ENCODE results near the gene LIMA1. TPM values are rescaled to one million over a fixed set of nuclear protein-coding genes. Genes with fewer than 3 reads are reported as not detected.
"Not testable (repeated sequence)": the region's sequence is repeated elsewhere in the genome, so short reads cannot be mapped to it uniquely, and the experiment has no call there.

The LIMA1 gene
- total RNA-seq, 1 experiment from 2014 or later = 48.9 TPM

DNA sequence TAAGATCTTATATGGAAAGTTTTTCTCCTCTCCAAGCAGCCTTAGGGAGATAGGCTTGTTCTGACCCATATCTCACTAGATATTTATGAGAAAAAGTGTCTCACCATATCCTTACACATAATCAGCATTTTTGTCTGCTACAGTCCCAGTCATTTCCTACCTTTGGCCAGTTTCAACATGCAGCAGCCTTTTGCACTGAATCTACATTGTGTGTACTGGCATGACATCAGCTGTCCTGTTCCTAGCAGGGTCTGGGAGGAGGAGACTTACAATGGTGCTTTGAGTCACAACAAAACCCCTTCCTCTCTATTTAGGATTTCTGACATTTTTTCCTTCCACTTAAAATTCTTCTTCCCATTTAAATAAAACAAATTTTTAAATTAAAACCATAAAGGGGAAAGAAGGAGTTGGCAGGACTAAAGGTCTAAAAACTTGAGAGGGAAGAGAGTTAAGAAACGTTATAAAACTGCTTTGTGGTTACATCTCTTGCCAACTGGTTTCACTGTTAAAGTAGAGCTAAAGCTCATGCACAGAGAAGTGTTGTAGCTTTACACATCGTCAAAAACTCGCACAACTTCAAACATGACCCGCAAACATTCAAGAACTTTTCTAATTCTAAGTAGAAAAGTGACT lies 62.8 kb downstream of the LIMA1 start:
- H3K9me3 Mint-ChIP-seq (ENCODE audit: low read depth, unreplicated experiment) = no peaks in the 10 kb centered on the region
- BruUV-seq (replicated peaks) = no TSS peak
- CTCF ChIA-PET = no interaction called here

GRCh38 chr12:50219544-50219943 lies 63.8 kb downstream of the LIMA1 start:
- CTCF ChIA-PET = no interaction called here
- no peak overlapping the region for H3K27ac Mint-ChIP-seq (ENCODE audit: unreplicated experiment)
- DNase-seq = no peak

More for the DNA sequence above, 62.8 kb downstream of the LIMA1 start:
- no peak for DNase-seq
- H3K4me1 Mint-ChIP-seq (ENCODE audit: low read depth, unreplicated experiment) = peaks cover under 1% of the 10 kb centered on the region
- no peak overlapping the region for H3K27ac Mint-ChIP-seq (ENCODE audit: unreplicated experiment)
- H3K27me3 Mint-ChIP-seq (ENCODE audit: unreplicated experiment) = no peaks in the 10 kb centered on the region
- no peaks in the 10 kb centered on the region for H3K36me3 Mint-ChIP-seq (ENCODE audit: insufficient read depth, unreplicated experiment)
- TF ChIP-seq CTCF (IDR thresholded peaks at IDR 0.05; ENCODE audit: unreplicated experiment) = no peak
- H3K4me3 Mint-ChIP-seq (ENCODE audit: low read depth, unreplicated experiment) = no peak overlapping the region
- intact Hi-C loops (cut with micrococcal nuclease; ENCODE audit: unreplicated experiment) = loop anchor here (5.0 kb wide), 1 partner anchor 37 kb away; no protein-coding TSS in a partner anchor

DNA sequence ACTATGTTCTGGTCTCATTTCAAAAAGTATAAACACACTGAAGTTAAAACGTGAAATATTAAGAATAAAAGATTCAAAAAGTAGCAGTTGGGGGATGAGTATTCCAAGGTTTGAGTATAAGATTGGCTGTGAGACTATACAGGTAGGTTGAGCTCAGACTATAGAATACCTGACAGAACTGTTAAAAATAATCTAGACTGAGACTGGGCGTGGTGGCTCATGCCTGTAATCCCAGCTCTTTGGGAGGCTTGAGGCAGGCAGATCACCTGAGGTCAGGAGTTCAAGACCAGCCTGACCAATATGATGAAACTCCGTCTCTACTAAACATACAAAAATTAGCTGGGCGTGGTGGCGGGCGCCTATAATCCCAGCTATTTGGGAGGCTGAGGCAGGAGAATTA lies 64.3 kb downstream of the LIMA1 start:
- H3K27ac Mint-ChIP-seq (ENCODE audit: unreplicated experiment); H3K9me3 Mint-ChIP-seq (ENCODE audit: low read depth, unreplicated experiment); BruUV-seq (replicated peaks); H3K4me1 Mint-ChIP-seq (ENCODE audit: low read depth, unreplicated experiment); H3K4me3 Mint-ChIP-seq (ENCODE audit: low read depth, unreplicated experiment); H3K27me3 Mint-ChIP-seq (ENCODE audit: unreplicated experiment); DNase-seq; intact Hi-C loops (cut with micrococcal nuclease; ENCODE audit: unreplicated experiment); H3K36me3 Mint-ChIP-seq (ENCODE audit: insufficient read depth, unreplicated experiment): not testable (repeated sequence)
- CTCF ChIA-PET = interaction anchor here (0.6 kb wide), 1 partner anchor 717 kb away, joined by 4 read pairs; no protein-coding TSS in a partner anchor

More at GRCh38 chr12:50219544-50219943, 63.8 kb downstream of the LIMA1 start:
- no TSS peak for BruUV-seq (replicated peaks)
- Mint-ChIP-seq H3K9me3 (ENCODE audit: low read depth, unreplicated experiment) (no peaks in the 10 kb centered on the region), H3K36me3 (ENCODE audit: insufficient read depth, unreplicated experiment) (no peaks in the 10 kb centered on the region), H3K27me3 (ENCODE audit: unreplicated experiment) (no peaks in the 10 kb centered on the region), H3K4me3 (ENCODE audit: low read depth, unreplicated experiment) (no peak overlapping the region), H3K4me1 (ENCODE audit: low read depth, unreplicated experiment) (peaks cover 9% of the 10 kb centered on the region)
- no peak for TF ChIP-seq CTCF (IDR thresholded peaks at IDR 0.05; ENCODE audit: unreplicated experiment)
- intact Hi-C loops (cut with micrococcal nuclease; ENCODE audit: unreplicated experiment) = no loop called here

GRCh38 chr12:50218386-50218785 lies 64.9 kb downstream of the LIMA1 start:
- DNase-seq = no peak
- no peak overlapping the region for H3K27ac Mint-ChIP-seq (ENCODE audit: unreplicated experiment)
- TF ChIP-seq CTCF (IDR thresholded peaks at IDR 0.05; ENCODE audit: unreplicated experiment) = no peak
- no peak overlapping the region for H3K4me3 Mint-ChIP-seq (ENCODE audit: low read depth, unreplicated experiment)
- no peaks in the 10 kb centered on the region for H3K36me3 Mint-ChIP-seq (ENCODE audit: insufficient read depth, unreplicated experiment)
- CTCF ChIA-PET = interaction anchor here (0.6 kb wide), 1 partner anchor 718 kb away, joined by 4 read pairs; no protein-coding TSS in a partner anchor
- peaks cover 9% of the 10 kb centered on the region for H3K4me1 Mint-ChIP-seq (ENCODE audit: low read depth, unreplicated experiment)
- no peaks in the 10 kb centered on the region for H3K9me3 Mint-ChIP-seq (ENCODE audit: low read depth, unreplicated experiment)
- no TSS peak for BruUV-seq (replicated peaks)
- no peaks in the 10 kb centered on the region for H3K27me3 Mint-ChIP-seq (ENCODE audit: unreplicated experiment)
- intact Hi-C loops (cut with micrococcal nuclease; ENCODE audit: unreplicated experiment) = no loop called here

DNA sequence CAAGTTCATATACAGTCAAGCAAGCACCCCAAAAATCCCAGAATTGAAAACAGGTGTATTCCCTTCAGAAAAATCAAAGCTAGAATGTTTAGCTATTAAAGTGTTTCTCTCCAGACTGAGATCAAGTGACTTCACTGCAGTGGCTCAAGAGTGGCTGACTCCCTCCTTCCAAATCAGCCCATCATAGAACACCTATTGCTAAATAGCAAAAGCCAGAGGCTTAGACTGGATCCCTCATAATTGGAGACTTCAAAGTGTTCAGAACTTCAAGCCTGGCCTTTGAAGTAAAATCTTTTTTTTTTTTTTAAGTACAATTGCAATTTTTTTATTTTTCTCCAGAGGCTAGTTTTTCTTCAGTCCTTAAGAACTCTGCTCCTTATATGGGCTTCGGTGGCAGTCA lies 66.1 kb downstream of the LIMA1 start:
- H3K4me1 Mint-ChIP-seq (ENCODE audit: low read depth, unreplicated experiment) = peaks cover 9% of the 10 kb centered on the region
- TF ChIP-seq CTCF (IDR thresholded peaks at IDR 0.05; ENCODE audit: unreplicated experiment) = no peak
- CTCF ChIA-PET = no interaction called here
- H3K27ac Mint-ChIP-seq (ENCODE audit: unreplicated experiment) = no peak overlapping the region
- H3K9me3 Mint-ChIP-seq (ENCODE audit: low read depth, unreplicated experiment) = no peaks in the 10 kb centered on the region
- no peak overlapping the region for H3K4me3 Mint-ChIP-seq (ENCODE audit: low read depth, unreplicated experiment)
- no TSS peak for BruUV-seq (replicated peaks)
- H3K27me3 Mint-ChIP-seq (ENCODE audit: unreplicated experiment) = no peaks in the 10 kb centered on the region
- intact Hi-C loops (cut with micrococcal nuclease; ENCODE audit: unreplicated experiment) = no loop called here
- no peak for DNase-seq
- H3K36me3 Mint-ChIP-seq (ENCODE audit: insufficient read depth, unreplicated experiment) = no peaks in the 10 kb centered on the region
